NCI-H510A treated with DMSO at 0.1 percent for 48 hours (cell line): Measurements from ENCODE around the gene NECTIN2.
"Not testable (repeated sequence)": the region's sequence is repeated elsewhere in the genome, so short reads cannot be mapped to it uniquely, and the experiment has no call there.

Experiments
- DNase-seq: peaks from one replicate; lab custom pipeline; 2025; lab: John Stamatoyannopoulos, UW

NECTIN2 gene

GRCh38 chr19:44908836-44909261, 62.8 kb downstream of the NECTIN2 start:
- no peak for DNase-seq

- DNase-seq, result no peak
Observed at GRCh38 chr19:44909775-44910174, 63.7 kb downstream of the NECTIN2 start.

GRCh38 chr19:44911896-44912295, 65.8 kb downstream of the NECTIN2 start:
- not testable (repeated sequence) for DNase-seq

GRCh38 chr19:44912854-44913253, 66.8 kb downstream of the NECTIN2 start:
- DNase-seq, result no peak

GRCh38 chr19:44913512-44914432, 67.7 kb downstream of the NECTIN2 start:
- not testable (repeated sequence) for DNase-seq

- peak; percentile 85 for DNase-seq
Observed at GRCh38 chr19:44914433-44915206, 68.5 kb downstream of the NECTIN2 start, which contains the start of gene APOC1. Gene APOC1 (plus strand): TSS chr19:44914608. CDS start chr19:44914892, 284 bp downstream.

- DNase-seq, result no peak
Observed at GRCh38 chr19:44924243-44924725, 78.2 kb downstream of the NECTIN2 start.

- no peak for DNase-seq
Observed at GRCh38 chr19:44925114-44925891, 79.2 kb downstream of the NECTIN2 start.

GRCh38 chr19:44926245-44927077, 80.4 kb downstream of the NECTIN2 start:
- not testable (repeated sequence) for DNase-seq

- no peak for DNase-seq
Observed at GRCh38 chr19:44927746-44928145, 81.6 kb downstream of the NECTIN2 start.

GRCh38 chr19:44930088-44930487, 84.0 kb downstream of the NECTIN2 start:
- no peak for DNase-seq

- DNase-seq, result no peak
Observed at GRCh38 chr19:44931541-44931940, 85.4 kb downstream of the NECTIN2 start.
